Memory B cell (primary cell): Measurements from ENCODE around the gene TNKS1BP1.
"Not testable (repeated sequence)": the region's sequence is repeated elsewhere in the genome, so short reads cannot be mapped to it uniquely, and the experiment has no call there.

Experiments used
- ATAC-seq: fragments of 150-1000 bp; cut with Tn5 transposase; 2 replicates; pipeline ENCODE4 v1.10.0; 2021; ENCODE audit warnings: low read depth, mild to moderate bottlenecking, moderate library complexity
- DNase-seq, 2 donors: peaks; one replicate each; pipeline ENCODE4 v3.0.0; 2022; ENCODE audit warnings: low spot score in 2 of 2
- H3K27ac Mint-ChIP-seq: one replicate; pipeline ENCODE4 v1.8.0; 2022; ENCODE audit warnings: mild to moderate bottlenecking, moderate library complexity, mixed read lengths
- H3K27me3 Mint-ChIP-seq: one replicate; pipeline ENCODE4 v1.8.0; 2022; ENCODE audit warnings: mixed read lengths
- H3K36me3 Mint-ChIP-seq: one replicate; pipeline ENCODE4 v1.8.0; 2022; ENCODE audit warnings: mild to moderate bottlenecking, mixed read lengths
- H3K4me1 Mint-ChIP-seq: one replicate; pipeline ENCODE4 v1.8.0; 2022; ENCODE audit warnings: mixed read lengths
- H3K4me3 Mint-ChIP-seq: one replicate; pipeline ENCODE4 v1.8.0; 2022; ENCODE audit warnings: mild to moderate bottlenecking, moderate library complexity, mixed read lengths
- H3K9me3 Mint-ChIP-seq: one replicate; pipeline ENCODE4 v1.8.0; 2022; ENCODE audit warnings: mixed read lengths

Gene TNKS1BP1

DNA sequence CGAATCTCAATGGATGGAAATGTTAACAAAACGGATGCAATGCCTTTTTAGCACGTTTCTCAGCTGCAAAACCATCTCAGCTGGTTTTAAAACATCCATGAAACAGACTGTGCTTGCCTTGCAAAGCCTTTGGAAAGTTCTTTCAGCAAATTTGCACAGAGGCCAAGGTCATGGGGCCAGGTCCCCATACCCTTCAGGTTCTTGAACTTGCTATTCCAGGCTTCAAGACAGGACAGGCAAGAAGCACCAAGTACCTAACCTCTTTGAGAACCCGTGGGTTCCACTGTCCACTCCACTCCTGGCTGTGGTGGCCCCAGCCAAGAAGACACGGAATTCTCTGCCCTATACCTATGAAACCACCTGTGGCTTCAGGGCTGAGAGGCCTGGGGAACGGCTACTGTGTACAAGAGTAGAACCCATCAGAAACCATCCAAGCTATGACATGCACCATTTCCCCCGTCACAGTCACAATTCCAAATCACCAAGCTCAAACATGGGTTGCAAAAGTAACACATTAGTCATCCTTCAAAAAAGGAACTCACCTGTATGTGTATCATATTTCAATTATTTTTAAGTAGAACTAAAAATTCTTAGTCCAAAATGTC, 17.0 kb downstream of the TNKS1BP1 start:
- no peaks in the 10 kb centered on the region for H3K9me3 Mint-ChIP-seq
- no peak for DNase-seq
- no peak overlapping the region for H3K4me3 Mint-ChIP-seq
- H3K4me1 Mint-ChIP-seq, result peaks cover 7% of the 10 kb centered on the region
- peaks cover 12% of the 10 kb centered on the region for H3K36me3 Mint-ChIP-seq
- peak overlapping the region; percentile 46 for H3K27ac Mint-ChIP-seq
- H3K27me3 Mint-ChIP-seq, result peaks cover 4% of the 10 kb centered on the region
- no peak for ATAC-seq

DNA sequence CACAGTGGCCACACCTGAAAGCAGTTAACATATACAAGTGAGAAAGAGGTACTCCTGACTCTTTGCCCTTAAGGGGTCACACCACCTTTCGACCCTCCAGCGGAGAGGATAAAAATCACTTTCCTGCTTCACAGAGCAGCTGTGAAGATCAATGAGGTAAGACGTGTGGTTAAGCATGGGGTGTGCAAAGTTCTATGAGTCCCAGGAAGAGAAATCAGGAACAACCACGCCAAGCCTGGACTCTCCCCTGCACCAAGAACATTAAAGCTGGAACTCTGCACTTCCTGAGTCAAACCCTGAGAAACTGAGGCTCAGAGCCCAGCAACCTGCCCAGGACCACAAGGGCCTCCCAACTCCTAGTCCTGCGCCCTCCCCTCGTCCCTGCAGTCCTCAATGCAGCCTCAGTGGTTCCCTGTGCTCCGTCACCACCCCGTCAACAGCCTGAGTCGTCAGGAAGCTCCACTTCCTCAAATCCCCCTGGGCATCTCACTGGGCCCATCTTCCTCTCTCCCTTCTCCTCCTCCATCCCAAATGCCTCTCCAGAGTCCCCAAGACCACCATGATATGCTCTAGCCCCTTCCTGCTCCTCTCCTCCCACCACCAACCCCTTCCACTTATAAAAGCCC, 17.7 kb downstream of the TNKS1BP1 start:
- H3K36me3 Mint-ChIP-seq, result peaks cover 11% of the 10 kb centered on the region
- ATAC-seq, result no peak
- H3K9me3 Mint-ChIP-seq, result no peaks in the 10 kb centered on the region
- no peak overlapping the region for H3K4me3 Mint-ChIP-seq
- peak overlapping the region; percentile 46 for H3K27ac Mint-ChIP-seq
- peaks cover under 1% of the 10 kb centered on the region for H3K27me3 Mint-ChIP-seq
- DNase-seq, result no peak
- peaks cover 5% of the 10 kb centered on the region for H3K4me1 Mint-ChIP-seq

DNA sequence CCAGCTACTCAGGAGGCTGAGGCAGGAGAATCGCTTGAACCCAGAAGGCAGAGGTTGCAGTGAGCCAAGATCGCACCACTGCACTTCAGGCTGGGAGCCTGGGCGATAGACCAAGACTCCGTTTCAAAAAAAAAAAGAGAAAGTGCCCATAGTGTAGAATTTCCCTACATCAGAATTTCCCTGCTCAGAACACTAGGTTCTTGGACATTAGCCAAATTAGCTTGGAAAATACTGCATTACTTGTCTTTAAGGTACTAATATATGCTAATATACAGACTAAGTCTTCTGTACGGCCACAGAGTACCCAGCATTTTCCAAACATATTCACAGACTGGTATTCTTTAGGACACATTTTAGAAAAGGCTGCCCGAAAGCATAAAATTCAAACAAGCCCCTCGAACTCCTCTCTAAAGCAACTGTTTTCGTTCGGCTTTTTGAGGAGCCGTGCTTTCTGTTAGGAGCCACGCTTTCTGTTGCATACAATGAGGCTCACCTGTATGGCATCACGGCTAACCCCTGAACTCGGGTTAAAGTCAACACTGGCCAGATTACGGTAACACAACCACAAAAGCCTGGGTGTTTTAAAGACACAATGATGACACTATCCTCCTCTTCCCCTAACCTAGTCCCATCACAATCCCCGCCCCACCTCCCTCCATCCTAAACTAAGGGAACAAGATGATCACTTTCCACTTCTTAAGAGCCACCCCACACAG, 18.4 kb downstream of the TNKS1BP1 start:
- DNase-seq, result no peak
- ATAC-seq, result no peak
- Mint-ChIP-seq H3K9me3 (no peaks in the 10 kb centered on the region), H3K36me3 (peaks cover 16% of the 10 kb centered on the region), H3K27me3 (no peaks in the 10 kb centered on the region), H3K27ac (no peak overlapping the region), H3K4me3 (no peak overlapping the region), H3K4me1 (peaks cover 5% of the 10 kb centered on the region)

- DNase-seq (no peak), ATAC-seq (no peak)
- H3K36me3 Mint-ChIP-seq, result peaks cover 24% of the 10 kb centered on the region
- H3K9me3 Mint-ChIP-seq, result no peaks in the 10 kb centered on the region
- no peak overlapping the region for H3K27ac Mint-ChIP-seq
- H3K4me3 Mint-ChIP-seq, result no peak overlapping the region
- H3K4me1 Mint-ChIP-seq, result peaks cover 5% of the 10 kb centered on the region
- no peaks in the 10 kb centered on the region for H3K27me3 Mint-ChIP-seq
These were observed 19.2 kb downstream of the TNKS1BP1 start for GRCh38 chr11:57305523-57305922.

GRCh38 chr11:57303990-57304579, 20.7 kb downstream of the TNKS1BP1 start:
- ATAC-seq (no peak), DNase-seq (no peak)
- no peaks in the 10 kb centered on the region for H3K27me3 Mint-ChIP-seq
- H3K9me3 Mint-ChIP-seq, result peaks cover 2% of the 10 kb centered on the region
- peaks cover 27% of the 10 kb centered on the region for H3K36me3 Mint-ChIP-seq
- H3K27ac Mint-ChIP-seq, result no peak overlapping the region
- peaks cover 5% of the 10 kb centered on the region for H3K4me1 Mint-ChIP-seq
- no peak overlapping the region for H3K4me3 Mint-ChIP-seq

DNA sequence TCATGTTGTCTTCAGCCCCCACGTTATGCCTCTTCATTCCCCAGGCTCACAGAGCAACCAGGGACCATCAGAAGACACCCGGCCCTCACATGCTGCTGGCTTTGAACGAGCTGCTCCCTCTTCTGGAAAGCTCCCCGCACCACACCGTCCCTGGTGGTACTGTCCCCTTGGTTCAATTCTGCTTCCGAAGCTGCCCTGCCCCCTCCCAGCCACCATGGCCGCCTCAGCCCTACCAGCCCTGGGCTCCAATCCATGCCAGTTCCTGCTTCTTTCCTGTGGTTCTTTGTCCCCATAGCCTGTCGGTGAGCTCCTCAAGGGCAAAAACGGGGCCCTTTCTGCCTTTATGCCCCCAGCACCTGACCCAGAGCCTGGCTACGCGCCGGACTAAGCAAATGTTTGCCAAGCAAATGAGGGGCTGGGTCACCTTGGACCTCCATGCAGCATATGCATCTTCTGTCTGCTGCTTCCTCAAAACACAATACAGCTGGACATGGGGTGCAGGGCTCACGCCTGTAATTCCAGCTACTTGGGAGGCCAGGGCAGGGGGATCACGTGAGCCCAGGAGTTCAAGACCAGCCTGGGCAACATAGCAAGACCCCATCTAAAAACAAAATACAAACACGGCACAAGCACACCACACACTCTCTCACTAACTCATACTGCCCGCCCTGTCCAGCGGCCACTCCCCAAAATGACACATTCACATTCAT, 21.3 kb downstream of the TNKS1BP1 start:
- H3K9me3 Mint-ChIP-seq, result peaks cover 2% of the 10 kb centered on the region
- DNase-seq, result no peak
- H3K4me1 Mint-ChIP-seq, result peaks cover 5% of the 10 kb centered on the region
- no peak overlapping the region for H3K4me3 Mint-ChIP-seq
- ATAC-seq, result no peak
- H3K27ac Mint-ChIP-seq, result no peak overlapping the region
- H3K36me3 Mint-ChIP-seq, result peaks cover 29% of the 10 kb centered on the region
- no peaks in the 10 kb centered on the region for H3K27me3 Mint-ChIP-seq

DNA sequence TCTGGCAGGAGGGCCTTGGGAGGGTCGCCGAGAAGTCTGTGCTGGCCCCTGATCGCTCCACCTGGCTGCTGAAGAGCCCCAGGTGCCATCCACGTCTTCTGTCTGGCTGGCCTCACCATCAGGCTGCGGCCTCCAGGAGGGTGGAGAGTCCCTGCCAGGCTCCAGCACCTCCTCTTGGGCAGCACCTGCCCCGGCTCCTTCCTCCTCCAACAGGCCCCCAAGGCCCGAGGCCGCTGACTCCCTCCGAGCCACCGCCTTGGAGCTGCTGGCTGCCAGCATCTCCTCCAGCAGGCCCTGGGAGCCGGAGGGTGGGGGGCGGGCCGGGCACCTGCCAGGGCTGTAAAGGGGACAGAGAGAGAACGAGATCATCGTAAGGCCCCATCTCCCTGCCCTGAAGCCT, 22.3 kb downstream of the TNKS1BP1 start:
- no peak for ATAC-seq
- Mint-ChIP-seq H3K36me3 (peaks cover 32% of the 10 kb centered on the region), H3K27me3 (no peaks in the 10 kb centered on the region), H3K4me3 (no peak overlapping the region), H3K4me1 (peaks cover 4% of the 10 kb centered on the region), H3K9me3 (peaks cover 5% of the 10 kb centered on the region), H3K27ac (no peak overlapping the region)
- no peak for DNase-seq

DNA sequence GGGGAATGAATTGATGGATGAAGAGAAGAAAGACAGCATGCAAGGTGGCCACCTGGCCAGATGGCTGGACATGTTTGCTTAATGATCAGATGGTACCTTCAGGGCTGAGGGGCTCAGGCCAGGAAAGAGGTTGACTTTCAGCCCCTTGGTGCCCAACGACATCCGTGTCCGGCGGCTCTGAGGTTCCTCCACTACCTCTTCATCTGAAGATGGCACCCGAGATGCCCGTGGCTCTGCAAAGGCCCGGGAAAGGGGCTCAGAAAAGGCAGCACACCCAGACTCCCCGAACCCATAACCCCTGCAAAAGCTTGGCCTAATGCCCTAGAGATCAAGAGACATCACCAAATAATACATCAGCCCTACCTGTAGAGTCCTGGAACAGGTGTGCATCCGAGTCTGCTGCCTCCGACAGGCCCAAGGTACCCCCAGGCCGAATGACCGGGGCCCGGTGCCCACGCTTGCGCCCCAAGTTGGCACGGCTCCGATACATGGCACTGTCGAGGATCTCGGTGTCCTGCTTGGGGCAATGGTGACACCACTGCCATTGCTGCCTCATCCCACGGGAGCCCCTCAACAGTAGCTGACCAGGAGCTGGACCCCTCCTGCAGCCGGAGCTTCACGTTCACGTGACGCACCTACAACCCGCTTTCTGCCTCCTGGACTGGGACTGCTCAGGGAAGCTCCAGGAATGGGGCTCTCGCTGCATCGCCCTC, 22.9 kb downstream of the TNKS1BP1 start:
- no peak for ATAC-seq
- H3K4me1 Mint-ChIP-seq, result no peaks in the 10 kb centered on the region
- H3K36me3 Mint-ChIP-seq, result peaks cover 33% of the 10 kb centered on the region
- H3K9me3 Mint-ChIP-seq, result peaks cover 6% of the 10 kb centered on the region
- H3K4me3 Mint-ChIP-seq, result no peak overlapping the region
- no peaks in the 10 kb centered on the region for H3K27me3 Mint-ChIP-seq
- H3K27ac Mint-ChIP-seq, result no peak overlapping the region
- DNase-seq, result no peak

GRCh38 chr11:57300785-57301184, 24.0 kb downstream of the TNKS1BP1 start:
- no peaks in the 10 kb centered on the region for H3K27me3 Mint-ChIP-seq
- ATAC-seq (no peak), DNase-seq (no peak)
- H3K4me3 Mint-ChIP-seq, result no peak overlapping the region
- H3K4me1 Mint-ChIP-seq, result no peaks in the 10 kb centered on the region
- no peak overlapping the region for H3K27ac Mint-ChIP-seq
- H3K9me3 Mint-ChIP-seq, result peaks cover 9% of the 10 kb centered on the region
- peaks cover 35% of the 10 kb centered on the region for H3K36me3 Mint-ChIP-seq

DNA sequence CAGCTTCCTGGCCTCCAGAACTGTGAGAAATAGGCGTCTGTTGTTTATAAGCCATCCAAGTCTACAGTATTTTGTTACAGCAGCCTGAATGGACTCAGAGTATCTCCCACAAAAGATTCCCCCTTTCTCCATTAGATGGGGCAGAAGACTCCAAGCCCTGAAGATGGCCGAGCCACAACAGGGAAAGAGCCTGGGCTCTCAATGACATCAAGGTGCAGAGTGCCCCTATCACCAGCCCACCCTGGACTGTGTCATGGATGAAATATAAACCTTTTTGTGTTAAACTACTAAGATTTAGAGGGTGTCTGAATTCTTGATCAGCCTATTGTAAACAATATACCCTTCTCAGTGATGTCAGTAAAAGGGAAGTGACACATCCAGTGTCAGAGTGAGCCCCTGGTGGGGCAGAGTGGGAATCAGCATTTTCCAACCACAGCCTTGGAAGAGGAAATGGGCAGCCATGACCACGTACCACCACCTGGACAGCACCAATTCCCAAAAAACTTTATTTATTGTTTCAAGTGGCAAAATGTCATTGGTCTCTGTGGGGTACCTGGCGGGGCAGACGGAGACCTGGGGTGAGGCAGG, 25.5 kb downstream of the TNKS1BP1 start:
- DNase-seq (no peak), ATAC-seq (no peak)
- Mint-ChIP-seq H3K4me1 (no peaks in the 10 kb centered on the region), H3K36me3 (peaks cover 35% of the 10 kb centered on the region), H3K4me3 (no peak overlapping the region), H3K27me3 (no peaks in the 10 kb centered on the region), H3K9me3 (peaks cover 9% of the 10 kb centered on the region), H3K27ac (no peak overlapping the region)

GRCh38 chr11:57297221-57297620, 27.5 kb downstream of the TNKS1BP1 start:
- Mint-ChIP-seq H3K9me3 (peaks cover 9% of the 10 kb centered on the region), H3K4me1 (no peaks in the 10 kb centered on the region), H3K27me3 (no peaks in the 10 kb centered on the region), H3K4me3 (no peak overlapping the region), H3K27ac (no peak overlapping the region), H3K36me3 (peaks cover 34% of the 10 kb centered on the region)
- no peak for DNase-seq
- ATAC-seq, result no peak

DNA sequence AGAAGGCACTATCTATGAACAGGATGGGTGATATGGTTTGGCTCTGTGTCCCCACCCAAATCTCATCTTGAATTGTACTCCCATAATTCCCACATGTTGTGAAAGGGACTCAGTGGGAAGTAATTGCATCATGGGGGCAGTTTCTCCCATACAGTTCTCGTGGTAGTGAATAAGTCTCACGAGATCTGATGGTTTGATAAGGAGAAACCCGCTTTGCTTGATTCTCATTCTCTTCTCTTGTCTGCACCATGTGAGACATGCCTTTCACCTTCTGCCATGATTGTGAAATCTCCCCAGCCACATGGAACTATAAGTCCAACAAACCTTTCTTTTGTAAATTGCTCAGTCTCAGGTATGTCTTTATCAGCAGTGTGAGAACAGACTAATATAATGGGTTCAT, 28.5 kb downstream of the TNKS1BP1 start:
- DNase-seq, H3K4me3 Mint-ChIP-seq, H3K4me1 Mint-ChIP-seq, H3K27me3 Mint-ChIP-seq, ATAC-seq, H3K27ac Mint-ChIP-seq, H3K9me3 Mint-ChIP-seq: not testable (repeated sequence)
- H3K36me3 Mint-ChIP-seq, result peaks cover 26% of the 10 kb centered on the region
